Right lobe of liver (tissue), 4 donors: ENCODE measurements around the gene FRZB.

ENCODE experiments used
- CTCF ChIP-seq, 4 donors: fragments of 200-600 bp in 3 of 4; fragments of 450-650 bp in 1 of 4; IDR thresholded peaks; one replicate each; pipeline versions ENCODE4 v1.5.1 to v1.8.0; 2016 to 2022; ENCODE audit warnings: antibody characterized with exemption in 4 of 4, mild to moderate bottlenecking in 2 of 4
- POLR2A ChIP-seq: fragments of 450-650 bp; IDR thresholded peaks from one replicate; pipeline ENCODE4 v1.6.1; 2017; ENCODE audit warnings: antibody characterized with exemption, mild to moderate bottlenecking
- donor health status: DM: no; HTN: no; CAD: no.
- donor health status: DM: no; HTN: no; CAD: no.
- donor health status: DM: no; HTN: yes; CAD: no.

- TF ChIP-seq CTCF (IDR thresholded peaks at IDR 0.05) = no peak
- TF ChIP-seq POLR2A = no peak
Measured at GRCh38 chr2:182863642-182864041, 2.8 kb downstream of the FRZB start.
